Fibroblast of pulmonary artery (primary cell): ENCODE measurements around the gene PIH1D2.

Experiments
- DNase-seq: peaks from one replicate; pipeline ENCODE4 v3.0.0-alpha.2; 2010; ENCODE audit warnings: low read depth
- H3K4me3 ChIP-seq: replicated peaks from 2 replicates; pipeline ENCODE4 v1.5.1; 2011; ENCODE audit warnings: low read depth, mild to moderate bottlenecking, control low read depth, low read length, moderate library complexity
- TF ChIP-seq, protein P1 (sequence below): IDR thresholded peaks from 2 replicates; pipeline ENCODE4 v1.5.1; 2011; ENCODE audit warnings: mild to moderate bottlenecking, control low read depth, low read length, inconsistent platforms; ENCODE audit errors: missing control alignments

Gene PIH1D2

GRCh38 chr11:112024178-112024772 lies 49.5 kb downstream of the PIH1D2 start:
- no peak for DNase-seq
- TF ChIP-seq, protein P1, sequence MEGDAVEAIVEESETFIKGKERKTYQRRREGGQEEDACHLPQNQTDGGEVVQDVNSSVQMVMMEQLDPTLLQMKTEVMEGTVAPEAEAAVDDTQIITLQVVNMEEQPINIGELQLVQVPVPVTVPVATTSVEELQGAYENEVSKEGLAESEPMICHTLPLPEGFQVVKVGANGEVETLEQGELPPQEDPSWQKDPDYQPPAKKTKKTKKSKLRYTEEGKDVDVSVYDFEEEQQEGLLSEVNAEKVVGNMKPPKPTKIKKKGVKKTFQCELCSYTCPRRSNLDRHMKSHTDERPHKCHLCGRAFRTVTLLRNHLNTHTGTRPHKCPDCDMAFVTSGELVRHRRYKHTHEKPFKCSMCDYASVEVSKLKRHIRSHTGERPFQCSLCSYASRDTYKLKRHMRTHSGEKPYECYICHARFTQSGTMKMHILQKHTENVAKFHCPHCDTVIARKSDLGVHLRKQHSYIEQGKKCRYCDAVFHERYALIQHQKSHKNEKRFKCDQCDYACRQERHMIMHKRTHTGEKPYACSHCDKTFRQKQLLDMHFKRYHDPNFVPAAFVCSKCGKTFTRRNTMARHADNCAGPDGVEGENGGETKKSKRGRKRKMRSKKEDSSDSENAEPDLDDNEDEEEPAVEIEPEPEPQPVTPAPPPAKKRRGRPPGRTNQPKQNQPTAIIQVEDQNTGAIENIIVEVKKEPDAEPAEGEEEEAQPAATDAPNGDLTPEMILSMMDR, result no peak
- peak overlapping the region; percentile 89 for H3K4me3 ChIP-seq

GRCh38 chr11:112023104-112023503 lies 50.7 kb downstream of the PIH1D2 start:
- TF ChIP-seq, protein P1, result no peak

GRCh38 chr11:112019066-112019465 lies 54.8 kb downstream of the PIH1D2 start:
- DNase-seq, result no peak
- no peak overlapping the region for H3K4me3 ChIP-seq
- TF ChIP-seq, protein P1, result no peak

More at GRCh38 chr11:112023104-112023503, 50.7 kb downstream of the PIH1D2 start:
- H3K4me3 ChIP-seq, result no peak overlapping the region
- DNase-seq, result no peak
